Activated T-cell treated with anti-CD3 and anti-CD28 coated beads, Interleukin-2, amount 50 U/mL, for 72 hours (primary cell): ENCODE measurements around the gene CD72. TPM values are rescaled to one million over a fixed set of nuclear protein-coding genes. Genes with fewer than 3 reads are reported as not detected.
"Not testable (repeated sequence)": the region's sequence is repeated elsewhere in the genome, so short reads cannot be mapped to it uniquely, and the experiment has no call there.

Source experiments
- ATAC-seq, 2 donors: fragments of 150-1000 bp; cut with Tn5 transposase; replicated peaks in 1 of 2; 2 replicates each; pipeline ENCODE4 v1.10.0; 2021; ENCODE audit warnings: moderate library complexity in 2 of 2, mild to moderate bottlenecking in 1 of 2
- DNase-seq, 2 donors: peaks; one replicate each; pipeline ENCODE4 v3.0.0; 2021 to 2022; ENCODE audit warnings: mixed read lengths in 1 of 2
- H3K27ac Mint-ChIP-seq: one replicate; pipeline ENCODE4 v1.8.0; 2022; ENCODE audit warnings: mild to moderate bottlenecking, moderate library complexity, mixed read lengths
- H3K27me3 Mint-ChIP-seq: one replicate; pipeline ENCODE4 v1.8.0; 2022; ENCODE audit warnings: low read depth, mixed read lengths
- H3K36me3 Mint-ChIP-seq, 2 donors: one replicate each; pipeline ENCODE4 v1.8.0; 2022; ENCODE audit warnings: mixed read lengths in 2 of 2, mild to moderate bottlenecking in 1 of 2; ENCODE audit not compliant: insufficient read depth in 2 of 2
- H3K4me1 Mint-ChIP-seq: one replicate; pipeline ENCODE4 v1.8.0; 2022; ENCODE audit warnings: low read depth, mixed read lengths
- H3K4me3 Mint-ChIP-seq, 2 donors: one replicate each; pipeline ENCODE4 v1.8.0; 2022; ENCODE audit warnings: mild to moderate bottlenecking in 2 of 2, mixed read lengths in 2 of 2, moderate library complexity in 2 of 2
- H3K9me3 Mint-ChIP-seq, 2 donors: one replicate each; pipeline ENCODE4 v1.8.0; 2022; ENCODE audit warnings: mixed read lengths in 2 of 2
- total RNA-seq, 2 donors: library from RNA; stranded (reverse); gene quantifications; one replicate each; pipeline ENCODE4 v1.2.3, GENCODE V29; 2022

Gene CD72
- total RNA-seq, 2 donors from 2014 or later = 28.7 to 31.9 TPM

GRCh38 chr9:35584681-35585080 lies 33.5 kb downstream of the CD72 start:
- not testable (repeated sequence) for H3K27ac Mint-ChIP-seq, DNase-seq, H3K27me3 Mint-ChIP-seq, ATAC-seq, H3K4me3 Mint-ChIP-seq
- peaks cover 33 to 46% of the 10 kb centered on the region in 2 donors for H3K36me3 Mint-ChIP-seq
- H3K4me1 Mint-ChIP-seq = peaks cover 14% of the 10 kb centered on the region
- H3K9me3 Mint-ChIP-seq = peaks cover 12 to 16% of the 10 kb centered on the region in 2 donors

- H3K27ac Mint-ChIP-seq, H3K27me3 Mint-ChIP-seq, DNase-seq, ATAC-seq, H3K4me3 Mint-ChIP-seq: not testable (repeated sequence)
- peaks cover 18 to 23% of the 10 kb centered on the region in 2 donors for H3K9me3 Mint-ChIP-seq
- peaks cover 24% of the 10 kb centered on the region for H3K4me1 Mint-ChIP-seq
- peaks cover 40 to 52% of the 10 kb centered on the region in 2 donors for H3K36me3 Mint-ChIP-seq
Observed at GRCh38 chr9:35583521-35583920, 34.7 kb downstream of the CD72 start.

- not testable (repeated sequence) for DNase-seq, H3K27me3 Mint-ChIP-seq, ATAC-seq
- Mint-ChIP-seq H3K4me3 (peak overlapping the region; percentile 50 to 51), H3K4me1 (peaks cover 39% of the 10 kb centered on the region), H3K27ac (peak overlapping the region; percentile 77), H3K9me3 (peaks cover 18 to 22% of the 10 kb centered on the region in 2 donors), H3K36me3 (peaks cover 36 to 53% of the 10 kb centered on the region in 2 donors)
Observed at GRCh38 chr9:35579659-35580227, 38.5 kb downstream of the CD72 start.

- Mint-ChIP-seq H3K9me3 (peaks cover 18 to 22% of the 10 kb centered on the region in 2 donors), H3K36me3 (peaks cover 36 to 53% of the 10 kb centered on the region in 2 donors), H3K27ac (peak overlapping the region; percentile 77), H3K27me3 (no peaks in the 10 kb centered on the region), H3K4me1 (peaks cover 39% of the 10 kb centered on the region), H3K4me3 (peak overlapping the region; percentile 50 to 51)
- ATAC-seq (peak; percentile 96), DNase-seq (peak; percentile 59 to 62)
Observed at GRCh38 chr9:35579130-35579529, 39.1 kb downstream of the CD72 start.

GRCh38 chr9:35577486-35577885 lies 40.7 kb downstream of the CD72 start:
- Mint-ChIP-seq H3K27me3 (no peaks in the 10 kb centered on the region), H3K27ac (no peak overlapping the region), H3K36me3 (peaks cover 36 to 53% of the 10 kb centered on the region in 2 donors), H3K4me3 (no peak overlapping the region), H3K4me1 (peaks cover 42% of the 10 kb centered on the region), H3K9me3 (peaks cover 18 to 21% of the 10 kb centered on the region in 2 donors)
- ATAC-seq (no peak), DNase-seq (no peak)

GRCh38 chr9:35575478-35575877 lies 42.7 kb downstream of the CD72 start:
- Mint-ChIP-seq H3K4me3 (no peak overlapping the region), H3K36me3 (peaks cover 24 to 37% of the 10 kb centered on the region in 2 donors), H3K27ac (no peak overlapping the region), H3K4me1 (peaks cover 50% of the 10 kb centered on the region), H3K27me3 (no peaks in the 10 kb centered on the region), H3K9me3 (peaks cover 14 to 17% of the 10 kb centered on the region in 2 donors)
- ATAC-seq (no peak), DNase-seq (no peak)

- peaks cover 11 to 16% of the 10 kb centered on the region in 2 donors for H3K9me3 Mint-ChIP-seq
- no peak overlapping the region for H3K4me3 Mint-ChIP-seq
- no peaks in the 10 kb centered on the region for H3K27me3 Mint-ChIP-seq
- H3K27ac Mint-ChIP-seq = no peak overlapping the region
- ATAC-seq (no peak), DNase-seq (no peak)
- H3K4me1 Mint-ChIP-seq = peaks cover 56% of the 10 kb centered on the region
- peaks cover 18 to 28% of the 10 kb centered on the region in 2 donors for H3K36me3 Mint-ChIP-seq
Observed at GRCh38 chr9:35574578-35575122, 43.6 kb downstream of the CD72 start.

GRCh38 chr9:35570709-35571504 lies 47.3 kb downstream of the CD72 start:
- DNase-seq (peak; percentile 71 to 75), ATAC-seq (peak; percentile 94 to 96)
- peaks cover 0 to 4% of the 10 kb centered on the region in 2 donors for H3K9me3 Mint-ChIP-seq
- H3K4me1 Mint-ChIP-seq = peaks cover 49% of the 10 kb centered on the region
- H3K4me3 Mint-ChIP-seq = peak overlapping the region; percentile 45 to 77
- no peaks in the 10 kb centered on the region for H3K27me3 Mint-ChIP-seq
- peak overlapping the region; percentile 97 for H3K27ac Mint-ChIP-seq
- peaks cover 8 to 9% of the 10 kb centered on the region in 2 donors for H3K36me3 Mint-ChIP-seq

- peaks cover 51% of the 10 kb centered on the region for H3K4me1 Mint-ChIP-seq
- H3K36me3 Mint-ChIP-seq = peaks cover 9 to 10% of the 10 kb centered on the region in 2 donors
- peak overlapping the region in 1 of 2 donors; percentile 13 for H3K4me3 Mint-ChIP-seq
- ATAC-seq (no peak), DNase-seq (no peak)
- H3K9me3 Mint-ChIP-seq = peaks cover 0 to 4% of the 10 kb centered on the region in 2 donors
- no peaks in the 10 kb centered on the region for H3K27me3 Mint-ChIP-seq
- H3K27ac Mint-ChIP-seq = peak overlapping the region; percentile 23
Observed at GRCh38 chr9:35569206-35569605, 49.0 kb downstream of the CD72 start.

- no peaks in the 10 kb centered on the region for H3K27me3 Mint-ChIP-seq
- no peak overlapping the region for H3K27ac Mint-ChIP-seq
Observed at GRCh38 chr9:35568196-35568595, 50.0 kb downstream of the CD72 start.

GRCh38 chr9:35566417-35566816 lies 51.8 kb downstream of the CD72 start:
- Mint-ChIP-seq H3K27ac (no peak overlapping the region), H3K27me3 (no peaks in the 10 kb centered on the region), H3K4me3 (peak overlapping the region; percentile 10 to 23), H3K9me3 (peaks cover 0 to 4% of the 10 kb centered on the region in 2 donors), H3K36me3 (peaks cover 7 to 9% of the 10 kb centered on the region in 2 donors), H3K4me1 (peaks cover 44% of the 10 kb centered on the region)
- ATAC-seq (no peak), DNase-seq (no peak)

More at GRCh38 chr9:35568196-35568595, 50.0 kb downstream of the CD72 start:
- Mint-ChIP-seq H3K4me1 (peaks cover 57% of the 10 kb centered on the region), H3K36me3 (peaks cover 9 to 10% of the 10 kb centered on the region in 2 donors), H3K9me3 (peaks cover 0 to 4% of the 10 kb centered on the region in 2 donors), H3K4me3 (no peak overlapping the region)
- no peak for DNase-seq
- no peak for ATAC-seq

GRCh38 chr9:35564658-35565061 lies 53.6 kb downstream of the CD72 start:
- H3K4me1 Mint-ChIP-seq = peaks cover 26% of the 10 kb centered on the region
- no peak for ATAC-seq
- H3K9me3 Mint-ChIP-seq = peaks cover 0 to 1% of the 10 kb centered on the region in 2 donors
- H3K27me3 Mint-ChIP-seq = no peaks in the 10 kb centered on the region
- peaks cover 7 to 9% of the 10 kb centered on the region in 2 donors for H3K36me3 Mint-ChIP-seq
- H3K27ac Mint-ChIP-seq = no peak overlapping the region
- no peak overlapping the region for H3K4me3 Mint-ChIP-seq
- no peak for DNase-seq

GRCh38 chr9:35563791-35564197 lies 54.4 kb downstream of the CD72 start:
- H3K36me3 Mint-ChIP-seq = peaks cover 3 to 7% of the 10 kb centered on the region in 2 donors
- no peak overlapping the region for H3K4me3 Mint-ChIP-seq
- H3K27me3 Mint-ChIP-seq = no peaks in the 10 kb centered on the region
- ATAC-seq (no peak), DNase-seq (no peak)
- H3K27ac Mint-ChIP-seq = no peak overlapping the region
- peaks cover 0 to 1% of the 10 kb centered on the region in 2 donors for H3K9me3 Mint-ChIP-seq
- H3K4me1 Mint-ChIP-seq = peaks cover 18% of the 10 kb centered on the region
